HepG2 (cell line): ENCODE measurements around the gene ACSF3. TPM values are rescaled to one million over a fixed set of nuclear protein-coding genes. Genes with fewer than 3 reads are reported as not detected.

Source experiments
- CTCF ChIP-seq: sonication (generic); formaldehyde crosslinking; IDR thresholded peaks from 2 replicates; pipeline ENCODE4 v1.5.0; 2020; ENCODE audit warnings: mild to moderate bottlenecking, missing genetic modification reagents, moderate library complexity
- FOXA1 ChIP-seq, 2 experiments: fragments of 450-650 bp in 1 of 2; sonication (generic) in 1 of 2; formaldehyde crosslinking in 1 of 2; IDR thresholded peaks; 2 replicates each; pipeline versions ENCODE4 v1.4.0 to v1.6.1; 2016 to 2020; ENCODE audit warnings: missing genetic modification reagents in 1 of 2
- HDAC2 ChIP-seq: sonication (generic); formaldehyde crosslinking; IDR thresholded peaks from 2 replicates; pipeline ENCODE4 v1.4.0; 2020; ENCODE audit warnings: missing genetic modification reagents
- KDM5A ChIP-seq: fragments of 200-600 bp; sonication (generic); IDR thresholded peaks from 2 replicates; pipeline ENCODE4 v1.7.0; 2018; ENCODE audit warnings: antibody characterized with exemption, mild to moderate bottlenecking, low read length, borderline replicate concordance
- KDM6A ChIP-seq: IDR thresholded peaks from 2 replicates; pipeline ENCODE4 v1.6.1; 2016; ENCODE audit warnings: low read depth
- MIXL1 ChIP-seq: IDR thresholded peaks from 2 replicates; pipeline ENCODE4 v1.6.1; 2016
- MLLT10 ChIP-seq: sonication (generic); formaldehyde crosslinking; IDR thresholded peaks from 2 replicates; pipeline ENCODE4 v1.4.0; 2020; ENCODE audit warnings: missing genetic modification reagents
- PLRG1 ChIP-seq: fragments of 450-650 bp; conservative IDR thresholded peaks from 2 replicates; pipeline ENCODE4 v1.6.1; 2016
- RCOR2 ChIP-seq: IDR thresholded peaks from 2 replicates; pipeline ENCODE4 v1.6.1; 2016; ENCODE audit warnings: missing biosample characterization, missing genetic modification reagents
- RFX3 ChIP-seq: IDR thresholded peaks from 2 replicates; pipeline ENCODE4 v1.6.1; 2016; ENCODE audit warnings: missing biosample characterization, missing genetic modification reagents
- SMARCC2 ChIP-seq: fragments of 450-650 bp; IDR thresholded peaks from 2 replicates; pipeline ENCODE4 v1.6.1; 2017; ENCODE audit warnings: antibody characterized with exemption, mild to moderate bottlenecking
- SRSF9 ChIP-seq: fragments of 200-400 bp; formaldehyde crosslinking; IDR thresholded peaks from 2 replicates; pipeline ENCODE4 v1.6.1; 2018; ENCODE audit warnings: borderline replicate concordance, mild to moderate bottlenecking, low read depth, low read length; ENCODE audit not compliant: insufficient read depth, poor library complexity, severe bottlenecking
- ZBTB7A ChIP-seq: sonication (generic); formaldehyde crosslinking; IDR thresholded peaks from 2 replicates; pipeline ENCODE4 v1.8.0; 2022; ENCODE audit warnings: mild to moderate bottlenecking, missing genetic modification reagents
- ZNF24 ChIP-seq: fragments of 450-650 bp; IDR thresholded peaks from 2 replicates; pipeline ENCODE4 v1.6.1; 2017; ENCODE audit warnings: antibody characterized with exemption, mild to moderate bottlenecking
- ZNF343 ChIP-seq: sonication (generic); formaldehyde crosslinking; IDR thresholded peaks from 2 replicates; pipeline ENCODE4 v1.4.0; 2020; ENCODE audit warnings: mild to moderate bottlenecking, missing genetic modification reagents
- ZNF75D ChIP-seq: sonication (generic); formaldehyde crosslinking; IDR thresholded peaks from 2 replicates; pipeline ENCODE4 v1.8.1; 2023; ENCODE audit warnings: missing genetic modification reagents, mild to moderate bottlenecking, borderline replicate concordance
- ZNF800 ChIP-seq: sonication (generic); formaldehyde crosslinking; IDR thresholded peaks from 2 replicates; pipeline ENCODE4 v1.4.0; 2020; ENCODE audit warnings: missing genetic modification reagents
- ZNF83 ChIP-seq: sonication (generic); formaldehyde crosslinking; IDR thresholded peaks from 2 replicates; pipeline ENCODE4 v1.4.0; 2020; ENCODE audit warnings: missing genetic modification reagents, mild to moderate bottlenecking, borderline replicate concordance
- ZSCAN21 ChIP-seq: sonication (generic); formaldehyde crosslinking; IDR thresholded peaks from 2 replicates; pipeline ENCODE4 v1.8.0; 2022; ENCODE audit warnings: mild to moderate bottlenecking, missing genetic modification reagents, moderate library complexity, borderline replicate concordance
- polyA plus RNA-seq, 8 experiments: library from polyadenylated mRNA; depleted of rRNA in 3 of 8; stranded (reverse) in 7 of 8; unstranded in 1 of 8; fragments of >200 nt; fragmentation: Illumina TruSeq in 4 of 8; extraction: Trizol in 4 of 8; gene quantifications; 2 replicates each; pipeline versions ENCODE4 v1.2.1 to v1.2.3, GENCODE V29; 2011 to 2016; ENCODE audit warnings: low read depth in 4 of 8, missing spikeins in 1 of 8, mixed read lengths in 1 of 8; ENCODE audit not compliant: insufficient read depth in 1 of 8
- total RNA-seq, 5 experiments: library from RNA; depleted of rRNA; stranded (reverse); fragments of >200 nt; fragmentation: Illumina TruSeq; extraction: Trizol; gene quantifications; 2 replicates each; pipeline ENCODE4 v1.2.3, GENCODE V29; 2016; ENCODE audit warnings: low read depth in 1 of 5
- TF ChIP-seq, protein P1 (sequence below): sonication (generic); formaldehyde crosslinking; IDR thresholded peaks from 2 replicates; pipeline ENCODE4 v1.5.0; 2020; ENCODE audit warnings: mild to moderate bottlenecking, missing genetic modification reagents, borderline replicate concordance
- TF ChIP-seq, protein P2 (sequence below): sonication (generic); formaldehyde crosslinking; IDR thresholded peaks from 2 replicates; pipeline ENCODE4 v1.4.0; 2020; ENCODE audit warnings: missing genetic modification reagents

The ACSF3 gene
- total and polyA plus RNA-seq, 2 of the 13 experiments (the other 11 are each of a cell fraction or from before 2014, with no cell fraction given), result 14.9 to 30.6 TPM

GRCh38 chr16:89187032-89187769 is 93.5 kb downstream of the ACSF3 start (continued):
- TF ChIP-seq, protein P1, sequence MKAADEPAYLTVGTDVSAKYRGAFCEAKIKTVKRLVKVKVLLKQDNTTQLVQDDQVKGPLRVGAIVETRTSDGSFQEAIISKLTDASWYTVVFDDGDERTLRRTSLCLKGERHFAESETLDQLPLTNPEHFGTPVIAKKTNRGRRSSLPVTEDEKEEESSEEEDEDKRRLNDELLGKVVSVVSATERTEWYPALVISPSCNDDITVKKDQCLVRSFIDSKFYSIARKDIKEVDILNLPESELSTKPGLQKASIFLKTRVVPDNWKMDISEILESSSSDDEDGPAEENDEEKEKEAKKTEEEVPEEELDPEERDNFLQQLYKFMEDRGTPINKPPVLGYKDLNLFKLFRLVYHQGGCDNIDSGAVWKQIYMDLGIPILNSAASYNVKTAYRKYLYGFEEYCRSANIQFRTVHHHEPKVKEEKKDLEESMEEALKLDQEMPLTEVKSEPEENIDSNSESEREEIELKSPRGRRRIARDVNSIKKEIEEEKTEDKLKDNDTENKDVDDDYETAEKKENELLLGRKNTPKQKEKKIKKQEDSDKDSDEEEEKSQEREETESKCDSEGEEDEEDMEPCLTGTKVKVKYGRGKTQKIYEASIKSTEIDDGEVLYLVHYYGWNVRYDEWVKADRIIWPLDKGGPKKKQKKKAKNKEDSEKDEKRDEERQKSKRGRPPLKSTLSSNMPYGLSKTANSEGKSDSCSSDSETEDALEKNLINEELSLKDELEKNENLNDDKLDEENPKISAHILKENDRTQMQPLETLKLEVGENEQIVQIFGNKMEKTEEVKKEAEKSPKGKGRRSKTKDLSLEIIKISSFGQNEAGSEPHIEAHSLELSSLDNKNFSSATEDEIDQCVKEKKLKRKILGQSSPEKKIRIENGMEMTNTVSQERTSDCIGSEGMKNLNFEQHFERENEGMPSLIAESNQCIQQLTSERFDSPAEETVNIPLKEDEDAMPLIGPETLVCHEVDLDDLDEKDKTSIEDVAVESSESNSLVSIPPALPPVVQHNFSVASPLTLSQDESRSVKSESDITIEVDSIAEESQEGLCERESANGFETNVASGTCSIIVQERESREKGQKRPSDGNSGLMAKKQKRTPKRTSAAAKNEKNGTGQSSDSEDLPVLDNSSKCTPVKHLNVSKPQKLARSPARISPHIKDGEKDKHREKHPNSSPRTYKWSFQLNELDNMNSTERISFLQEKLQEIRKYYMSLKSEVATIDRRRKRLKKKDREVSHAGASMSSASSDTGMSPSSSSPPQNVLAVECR (CRISPR knock-in tag), result no peak; the same call in 1 of the 2 replicates
- TF ChIP-seq SMARCC2 (no peak), HDAC2 (0 out of 2 replicates have a peak, but pooled peaks have one; percentile 15), MIXL1 (CRISPR knock-in tag) (no peak), KDM6A (no peak), SRSF9 (no peak), FOXA1 (IDR thresholded peaks at IDR 0.05) (0 out of 2 replicates have a peak, but pooled peaks have one; percentile 49), FOXA1 (CRISPR knock-in tag; IDR thresholded peaks at IDR 0.05) (no peak; the same call in none of the 2 replicates), ZNF75D (CRISPR knock-in tag) (no peak), PLRG1 (no peak), CTCF (CRISPR knock-in tag) (peak; percentile 43), MLLT10 (CRISPR knock-in tag) (no peak), ZNF24 (0 out of 2 replicates have a peak, but pooled peaks have one; percentile 37), RCOR2 (CRISPR knock-in tag) (peak; percentile 59; the same call in 1 of the 2 replicates), KDM5A (no peak), ZBTB7A (peak; percentile 76), ZNF800 (CRISPR knock-in tag) (peak; percentile 33; the same call in 1 of the 2 replicates), ZSCAN21 (0 out of 2 replicates have a peak, but pooled peaks have one; percentile 16), ZNF343 (CRISPR knock-in tag) (0 out of 2 replicates have a peak, but pooled peaks have one; percentile 40), ZNF83 (no peak), RFX3 (no peak)
- TF ChIP-seq, protein P2, sequence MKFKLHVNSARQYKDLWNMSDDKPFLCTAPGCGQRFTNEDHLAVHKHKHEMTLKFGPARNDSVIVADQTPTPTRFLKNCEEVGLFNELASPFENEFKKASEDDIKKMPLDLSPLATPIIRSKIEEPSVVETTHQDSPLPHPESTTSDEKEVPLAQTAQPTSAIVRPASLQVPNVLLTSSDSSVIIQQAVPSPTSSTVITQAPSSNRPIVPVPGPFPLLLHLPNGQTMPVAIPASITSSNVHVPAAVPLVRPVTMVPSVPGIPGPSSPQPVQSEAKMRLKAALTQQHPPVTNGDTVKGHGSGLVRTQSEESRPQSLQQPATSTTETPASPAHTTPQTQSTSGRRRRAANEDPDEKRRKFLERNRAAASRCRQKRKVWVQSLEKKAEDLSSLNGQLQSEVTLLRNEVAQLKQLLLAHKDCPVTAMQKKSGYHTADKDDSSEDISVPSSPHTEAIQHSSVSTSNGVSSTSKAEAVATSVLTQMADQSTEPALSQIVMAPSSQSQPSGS (CRISPR knock-in tag), result no peak
